BJ (cell line): ENCODE results near the gene PISD. TPM values are rescaled to one million over a fixed set of nuclear protein-coding genes. Genes with fewer than 3 reads are reported as not detected.

Experiments
- CTCF ChIA-PET: fragments of 350-600 bp; formaldehyde crosslinking; extraction: SDS; loops from one replicate; lab custom pipeline; 2021; ENCODE audit warnings: antibody characterized with exemption, inconsistent platforms; lab: Yijun Ruan, JAX
- POLR2A ChIA-PET: fragments of 300-600 bp; sonication (Branson Sonifier 250); formaldehyde crosslinking; extraction: SDS; loops from one replicate; lab custom pipeline; 2021; ENCODE audit warnings: antibody characterized with exemption; lab: Charles Lee
- DNase-seq: peaks from one replicate; pipeline ENCODE4 v3.0.0-alpha.2; 2011; ENCODE audit warnings: low read depth
- H3K27me3 ChIP-seq: 2 replicates; pipeline ENCODE4 v1.6.0; 2011; ENCODE audit warnings: low read length; ENCODE audit not compliant: control insufficient read depth, insufficient read depth
- H3K36me3 ChIP-seq: 2 replicates; pipeline ENCODE4 v1.5.1; 2011; ENCODE audit warnings: low read length; ENCODE audit not compliant: control insufficient read depth, insufficient read depth
- H3K4me3 ChIP-seq: 2 replicates; pipeline ENCODE4 v1.5.1; 2011; ENCODE audit warnings: low read depth, mild to moderate bottlenecking, control low read depth, low read length
- polyA plus RNA-seq: library from polyadenylated mRNA; depleted of rRNA; stranded (reverse); fragments of >200 nt; gene quantifications from 2 replicates; pipeline ENCODE4 v1.2.3, GENCODE V29; 2011
- TF ChIP-seq, protein P1 (sequence below): IDR thresholded peaks from 2 replicates; pipeline ENCODE4 v1.5.1; 2011; ENCODE audit warnings: low read depth, mild to moderate bottlenecking, control low read depth, inconsistent platforms, low read length, moderate library complexity; ENCODE audit not compliant: insufficient read depth

PISD gene
- polyA plus RNA-seq, 1 experiment = 26.9 TPM

DNA sequence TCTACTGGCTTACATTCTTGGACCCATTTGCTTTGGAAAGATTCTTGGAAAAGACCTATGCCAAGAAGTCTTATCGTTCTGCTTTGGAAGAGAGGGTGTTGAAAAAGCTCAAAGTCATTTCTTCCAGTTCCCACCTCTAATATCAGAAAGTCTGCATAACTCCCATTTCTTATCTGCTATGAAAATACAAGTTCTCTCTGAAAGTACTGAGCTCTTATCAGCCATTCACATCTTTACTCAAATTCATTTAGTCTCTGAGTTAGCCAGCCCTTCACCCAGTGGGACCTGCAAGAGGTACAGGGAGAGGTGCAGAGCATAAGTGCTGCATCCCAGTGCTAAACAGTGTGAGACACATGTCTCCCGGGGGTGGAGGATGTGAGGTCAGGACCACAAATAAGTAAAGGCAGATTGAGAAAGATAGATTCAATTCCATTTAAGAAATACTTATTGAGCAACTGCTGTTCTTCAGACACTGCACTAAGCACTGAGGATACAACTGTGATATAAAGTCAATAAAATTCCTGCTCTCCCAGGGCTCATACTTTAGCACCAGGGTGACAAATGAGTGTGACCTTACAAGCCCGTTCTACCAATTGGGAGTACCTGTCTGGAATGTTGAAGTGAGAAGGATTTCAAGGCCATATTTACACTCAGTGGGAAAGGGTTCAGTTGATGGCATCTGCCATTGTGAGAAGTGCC, 76.7 kb downstream of the PISD start:
- TF ChIP-seq, protein P1, sequence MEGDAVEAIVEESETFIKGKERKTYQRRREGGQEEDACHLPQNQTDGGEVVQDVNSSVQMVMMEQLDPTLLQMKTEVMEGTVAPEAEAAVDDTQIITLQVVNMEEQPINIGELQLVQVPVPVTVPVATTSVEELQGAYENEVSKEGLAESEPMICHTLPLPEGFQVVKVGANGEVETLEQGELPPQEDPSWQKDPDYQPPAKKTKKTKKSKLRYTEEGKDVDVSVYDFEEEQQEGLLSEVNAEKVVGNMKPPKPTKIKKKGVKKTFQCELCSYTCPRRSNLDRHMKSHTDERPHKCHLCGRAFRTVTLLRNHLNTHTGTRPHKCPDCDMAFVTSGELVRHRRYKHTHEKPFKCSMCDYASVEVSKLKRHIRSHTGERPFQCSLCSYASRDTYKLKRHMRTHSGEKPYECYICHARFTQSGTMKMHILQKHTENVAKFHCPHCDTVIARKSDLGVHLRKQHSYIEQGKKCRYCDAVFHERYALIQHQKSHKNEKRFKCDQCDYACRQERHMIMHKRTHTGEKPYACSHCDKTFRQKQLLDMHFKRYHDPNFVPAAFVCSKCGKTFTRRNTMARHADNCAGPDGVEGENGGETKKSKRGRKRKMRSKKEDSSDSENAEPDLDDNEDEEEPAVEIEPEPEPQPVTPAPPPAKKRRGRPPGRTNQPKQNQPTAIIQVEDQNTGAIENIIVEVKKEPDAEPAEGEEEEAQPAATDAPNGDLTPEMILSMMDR = no peak
- Histone ChIP-seq H3K36me3 (no peaks in the 10 kb centered on the region), H3K27me3 (no peaks in the 10 kb centered on the region), H3K4me3 (no peak overlapping the region)
- DNase-seq = no peak
- CTCF ChIA-PET = interaction anchor here (0.7 to 2.0 kb wide), 3 partner anchors 13 to 46 kb away, joined by 3 to 8 read pairs (median 4); no protein-coding TSS in a partner anchor
- POLR2A ChIA-PET = no interaction called here

- H3K4me3 ChIP-seq = no peak overlapping the region
- no peaks in the 10 kb centered on the region for H3K27me3 ChIP-seq
- no peak for DNase-seq
- CTCF ChIA-PET = interaction anchor here (1.5 to 2.0 kb wide), 2 partner anchors 21 to 28 kb away, joined by 3 to 8 read pairs; no protein-coding TSS in a partner anchor
- POLR2A ChIA-PET = no interaction called here
- TF ChIP-seq, protein P1 = no peak
- H3K36me3 ChIP-seq = no peaks in the 10 kb centered on the region
These were observed 77.2 kb downstream of the PISD start for GRCh38 chr22:31584804-31585160.

DNA sequence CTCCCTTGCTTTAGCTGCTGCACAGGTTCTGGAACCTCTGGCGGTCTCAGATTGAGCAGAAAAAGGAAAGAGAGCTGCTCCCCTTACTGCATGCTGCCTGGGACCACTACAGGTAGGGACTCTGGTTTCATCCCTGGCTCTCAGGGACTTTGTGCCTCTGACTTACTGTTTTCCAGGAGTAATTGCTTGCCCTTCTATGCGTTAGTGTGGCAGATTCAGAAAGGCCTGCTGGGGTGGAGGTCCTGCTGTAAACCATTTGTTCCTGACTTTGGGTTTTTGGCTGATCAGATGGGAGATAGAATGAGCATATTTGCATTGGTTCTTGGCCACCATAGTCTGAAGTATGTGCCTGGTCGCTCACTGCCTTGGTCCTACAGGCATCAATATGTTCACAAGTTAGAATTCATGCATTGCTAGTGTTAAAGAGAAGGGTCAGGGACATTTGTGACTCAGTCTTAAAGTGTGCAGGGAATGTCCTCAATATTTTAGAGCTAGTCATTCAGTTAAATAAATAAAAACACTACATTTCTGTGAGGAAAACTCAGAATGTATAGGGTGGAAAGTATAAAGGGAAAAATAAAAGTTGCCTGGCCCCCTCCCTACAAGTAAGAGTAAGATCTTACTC, 78.0 kb downstream of the PISD start:
- Histone ChIP-seq H3K4me3 (no peak overlapping the region), H3K36me3 (no peaks in the 10 kb centered on the region), H3K27me3 (no peaks in the 10 kb centered on the region)
- TF ChIP-seq, protein P1 = no peak
- CTCF ChIA-PET = interaction anchor here (1.5 to 2.0 kb wide), 5 partner anchors 12 to 386 kb away, joined by 3 to 8 read pairs (median 5); no protein-coding TSS in a partner anchor
- DNase-seq = no peak
- POLR2A ChIA-PET = no interaction called here

DNA sequence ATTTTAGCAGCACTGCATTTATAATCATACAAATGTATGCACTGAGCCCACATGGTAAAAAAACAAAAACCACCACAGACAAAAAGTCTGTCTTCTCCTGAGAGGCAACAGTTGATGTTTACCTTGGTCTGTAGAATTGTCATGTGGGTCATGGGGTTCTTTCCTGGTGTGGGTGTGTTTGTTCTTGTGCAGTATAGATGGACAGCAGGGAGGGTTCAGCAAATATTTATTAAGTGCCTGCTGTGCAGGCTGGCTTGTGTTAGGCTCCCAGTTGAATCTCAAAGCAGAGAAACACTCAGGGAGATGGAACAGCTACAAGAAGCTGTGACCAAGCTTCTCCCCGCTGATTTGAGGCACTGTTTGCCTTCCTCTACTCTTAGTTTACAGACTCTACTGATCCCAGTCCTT, 82.2 kb downstream of the PISD start:
- Histone ChIP-seq H3K27me3 (no peaks in the 10 kb centered on the region), H3K36me3 (no peaks in the 10 kb centered on the region), H3K4me3 (no peak overlapping the region)
- no peak for DNase-seq
- CTCF ChIA-PET = no interaction called here
- TF ChIP-seq, protein P1 = no peak
- POLR2A ChIA-PET = no interaction called here

GRCh38 chr22:31578171-31578570, 83.8 kb downstream of the PISD start:
- Histone ChIP-seq H3K36me3 (no peaks in the 10 kb centered on the region), H3K4me3 (no peak overlapping the region), H3K27me3 (no peaks in the 10 kb centered on the region)
- TF ChIP-seq, protein P1 = no peak
- ChIA-PET POLR2A (no interaction called here), CTCF (no interaction called here)
- no peak for DNase-seq
